HG02884 (cell line): ENCODE results near the gene MT1B.

Experiments
- ATAC-seq: cut with Tn5 transposase; IDR thresholded peaks from one replicate; pipeline ENCODE4 v1.9.1; 2021; ENCODE audit warnings: mild to moderate bottlenecking, moderate library complexity; ENCODE audit not compliant: unreplicated experiment

The MT1B gene

GRCh38 chr16:56636616-56637413, 14.9 kb upstream of the MT1B start:
- no peak for ATAC-seq

DNA sequence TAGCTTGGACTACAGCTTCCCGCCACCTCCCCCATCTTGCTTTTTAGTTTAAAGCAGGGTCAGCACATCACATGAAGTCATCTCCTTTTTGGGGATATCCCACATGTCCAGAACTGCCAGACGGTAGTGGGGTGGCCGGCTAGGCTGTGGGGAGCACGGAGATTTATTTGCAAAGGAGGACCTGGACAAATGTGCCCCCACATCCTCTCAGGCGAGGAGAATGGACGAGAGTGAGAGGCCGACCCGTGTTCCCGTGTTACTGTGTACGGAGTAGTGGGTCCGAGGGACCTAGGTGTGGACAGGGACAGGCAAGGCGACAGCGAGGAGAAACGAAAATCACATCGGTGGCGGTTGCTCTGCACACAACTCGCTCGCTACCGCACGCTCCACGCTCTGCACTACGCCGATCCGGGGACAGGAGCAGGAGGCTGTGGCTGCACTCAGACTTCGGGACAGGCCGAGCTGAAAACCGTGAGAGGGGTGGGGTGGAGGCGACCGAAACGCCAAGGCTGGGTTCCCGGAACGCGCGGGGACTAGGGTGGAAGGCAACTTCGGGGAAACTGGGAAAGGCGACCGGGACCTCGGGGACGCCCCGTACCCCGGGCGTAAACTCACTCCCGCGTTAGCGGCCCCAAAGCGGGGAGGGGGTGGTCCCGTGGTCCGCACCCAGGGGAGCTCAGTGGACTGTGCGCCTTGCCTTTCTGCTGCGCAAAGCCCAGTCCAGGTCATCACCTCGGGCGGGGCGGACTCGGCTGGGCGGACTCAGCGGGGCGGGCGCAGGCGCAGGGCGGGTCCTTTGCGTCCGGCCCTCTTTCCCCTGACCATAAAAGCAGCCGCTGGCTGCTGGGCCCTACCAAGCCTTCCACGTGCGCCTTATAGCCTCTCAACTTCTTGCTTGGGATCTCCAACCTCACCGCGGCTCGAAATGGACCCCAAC, 13.6 kb upstream of the MT1B start, which contains the start of gene MT1A:
TSS of gene MT1A (plus strand) at position 853 of the 937 bp plus-strand sequence. CDS start at position 926, 73 bp downstream.
- no peak for ATAC-seq

GRCh38 chr16:56639045-56639444, 12.6 kb upstream of the MT1B start:
- ATAC-seq = no peak

DNA sequence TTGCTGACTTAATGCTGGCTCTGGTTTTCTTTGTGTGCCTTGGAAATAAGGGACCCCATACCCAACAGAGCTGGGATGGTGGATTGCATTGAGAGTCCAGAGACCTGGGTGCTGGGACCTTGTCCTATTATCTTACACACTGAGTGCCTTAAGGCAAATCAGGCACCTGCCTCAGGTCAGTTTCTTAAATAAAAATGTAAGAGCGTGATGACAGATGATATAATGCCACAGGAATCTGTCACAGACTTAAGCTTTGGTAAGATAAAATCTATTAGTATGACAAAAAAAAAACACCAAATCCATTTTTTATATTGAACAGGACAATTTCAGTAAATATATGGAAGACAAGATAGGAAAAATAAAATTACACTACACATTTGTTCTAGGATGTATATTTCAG, 11.6 kb upstream of the MT1B start:
- no peak for ATAC-seq

DNA sequence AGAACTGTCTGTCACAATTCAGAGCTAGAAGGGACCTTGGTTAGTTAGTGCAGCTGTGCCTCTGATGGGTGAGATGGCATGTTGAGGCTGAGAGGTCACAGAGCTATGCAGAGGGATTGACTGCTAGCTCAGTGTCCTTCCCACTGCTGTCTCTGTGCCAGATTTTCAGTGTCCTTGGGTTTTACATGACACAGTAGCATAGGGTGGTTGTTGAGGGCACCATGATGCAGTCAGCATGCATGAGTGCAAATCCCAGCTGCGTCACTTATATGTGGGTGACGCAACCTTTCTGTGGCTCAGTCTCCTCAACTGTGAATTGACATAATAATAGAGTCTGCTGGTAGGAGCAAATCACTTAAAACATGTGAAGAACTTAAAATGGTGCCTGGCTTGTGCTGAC, 10.5 kb upstream of the MT1B start:
- no peak for ATAC-seq

GRCh38 chr16:56643080-56643778, 8.5 kb upstream of the MT1B start:
- ATAC-seq = no peak

- no peak for ATAC-seq
Observed at GRCh38 chr16:56643833-56644232, 7.9 kb upstream of the MT1B start.

DNA sequence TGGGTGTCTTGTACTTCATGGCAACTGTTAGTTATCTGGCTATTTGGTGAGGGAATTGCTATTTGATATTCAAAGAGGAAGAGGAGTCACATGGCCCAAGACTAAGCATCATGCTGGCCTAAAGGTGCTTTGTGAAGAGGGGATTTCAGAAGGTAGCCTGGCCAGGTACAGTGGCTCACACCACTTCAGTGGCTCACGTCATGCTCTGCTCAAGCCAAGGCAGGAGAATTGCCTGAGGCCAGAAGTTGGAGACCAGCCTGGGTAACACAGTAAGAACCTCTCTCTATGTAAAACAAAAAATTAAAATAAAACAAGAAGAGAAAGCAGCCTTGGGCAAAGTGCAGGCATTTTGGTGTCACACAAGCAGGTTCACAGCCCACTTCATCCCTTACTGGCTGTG, 6.4 kb upstream of the MT1B start:
- ATAC-seq = no peak

DNA sequence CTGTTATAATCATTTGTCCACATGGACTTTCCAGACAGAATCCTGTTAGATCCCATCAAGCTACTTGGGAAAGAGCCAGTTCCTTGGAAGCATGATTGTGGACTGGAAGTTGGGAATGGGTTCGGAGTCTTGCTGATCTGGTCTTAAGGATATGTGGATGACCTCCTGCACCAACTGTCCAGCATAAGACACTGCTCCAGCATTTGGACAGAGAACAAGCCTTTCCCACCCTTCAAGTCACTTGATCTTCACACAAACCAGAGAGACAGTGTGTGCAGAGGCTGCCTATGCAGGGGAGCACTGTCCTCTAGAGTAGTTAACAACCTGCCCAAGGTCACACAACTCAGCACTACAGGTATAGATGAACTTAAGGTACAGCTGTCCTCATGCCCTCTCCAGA, 5.8 kb upstream of the MT1B start:
- no peak for ATAC-seq

- ATAC-seq = no peak
Observed at GRCh38 chr16:56647641-56648431, 3.9 kb upstream of the MT1B start.

DNA sequence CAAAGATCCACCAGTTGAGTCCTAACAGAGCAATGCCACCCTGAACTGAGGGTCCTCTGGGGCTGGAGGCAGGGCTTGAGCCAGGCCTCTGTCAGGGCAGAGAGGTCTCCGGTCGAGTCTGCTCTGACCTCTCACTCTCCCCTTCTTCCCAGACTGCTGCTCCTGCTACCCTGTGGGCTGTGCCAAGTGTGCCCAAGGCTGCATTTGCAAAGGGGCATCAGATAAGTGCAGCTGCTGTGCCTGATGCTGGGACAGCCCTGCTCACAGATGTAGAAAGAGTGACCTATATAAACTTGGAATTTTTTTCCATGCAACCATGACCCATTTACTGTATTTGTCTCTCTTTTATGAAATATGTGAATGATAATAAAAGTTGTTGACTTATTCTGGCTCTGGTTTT, 2.4 kb upstream of the MT1B start:
- no peak for ATAC-seq

- ATAC-seq = no peak
Observed at GRCh38 chr16:56649820-56650219, 1.9 kb upstream of the MT1B start.

DNA sequence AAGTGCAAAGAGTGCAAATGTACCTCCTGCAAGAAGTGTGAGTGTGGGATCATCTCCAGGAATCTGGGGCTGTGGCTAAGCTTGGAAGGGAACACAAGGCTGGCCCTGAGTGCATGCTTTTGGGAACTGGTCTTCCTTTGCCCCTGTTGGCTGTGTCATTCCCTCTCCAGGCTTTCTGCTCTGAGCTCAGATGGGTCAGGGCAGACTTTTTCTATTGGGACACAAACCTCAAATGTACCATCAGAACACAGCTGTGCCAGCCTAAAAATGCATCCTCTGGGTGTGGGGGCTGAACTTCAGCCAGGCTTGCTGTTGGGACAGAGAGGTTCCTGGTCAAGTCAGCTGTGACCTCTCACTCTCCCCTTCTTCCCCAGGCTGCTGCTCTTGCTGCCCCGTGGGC, 914 bp downstream of the MT1B start:
- ATAC-seq = no peak

DNA sequence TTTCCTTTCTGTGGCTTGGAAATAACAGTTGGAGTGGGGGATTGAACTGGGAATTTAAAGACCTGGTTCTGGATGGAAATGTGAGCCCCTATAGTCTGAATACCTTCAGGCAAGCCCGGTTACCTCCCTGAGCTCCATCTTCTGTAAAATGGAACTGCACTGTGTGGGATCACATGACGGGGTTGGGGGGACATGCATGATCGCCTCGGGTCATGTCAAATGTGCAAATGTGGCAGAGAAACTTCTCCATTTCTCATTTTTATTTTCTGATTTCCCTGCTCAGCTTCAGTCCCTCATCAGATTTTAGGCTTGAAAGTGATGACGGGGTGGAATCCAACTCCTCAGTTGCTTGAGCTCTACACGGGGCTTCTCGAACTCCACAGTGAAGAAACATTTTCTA, 1.5 kb downstream of the MT1B start:
- no peak for ATAC-seq

- ATAC-seq = no peak
Observed at GRCh38 chr16:56657555-56658326, 6.1 kb downstream of the MT1B start, which contains the start of gene MT1F. MT1F (plus strand) TSS chr16:56657959; CDS start chr16:56658059, 100 bp downstream.

- ATAC-seq = no peak
Observed at GRCh38 chr16:56658327-56658875, 6.7 kb downstream of the MT1B start.

DNA sequence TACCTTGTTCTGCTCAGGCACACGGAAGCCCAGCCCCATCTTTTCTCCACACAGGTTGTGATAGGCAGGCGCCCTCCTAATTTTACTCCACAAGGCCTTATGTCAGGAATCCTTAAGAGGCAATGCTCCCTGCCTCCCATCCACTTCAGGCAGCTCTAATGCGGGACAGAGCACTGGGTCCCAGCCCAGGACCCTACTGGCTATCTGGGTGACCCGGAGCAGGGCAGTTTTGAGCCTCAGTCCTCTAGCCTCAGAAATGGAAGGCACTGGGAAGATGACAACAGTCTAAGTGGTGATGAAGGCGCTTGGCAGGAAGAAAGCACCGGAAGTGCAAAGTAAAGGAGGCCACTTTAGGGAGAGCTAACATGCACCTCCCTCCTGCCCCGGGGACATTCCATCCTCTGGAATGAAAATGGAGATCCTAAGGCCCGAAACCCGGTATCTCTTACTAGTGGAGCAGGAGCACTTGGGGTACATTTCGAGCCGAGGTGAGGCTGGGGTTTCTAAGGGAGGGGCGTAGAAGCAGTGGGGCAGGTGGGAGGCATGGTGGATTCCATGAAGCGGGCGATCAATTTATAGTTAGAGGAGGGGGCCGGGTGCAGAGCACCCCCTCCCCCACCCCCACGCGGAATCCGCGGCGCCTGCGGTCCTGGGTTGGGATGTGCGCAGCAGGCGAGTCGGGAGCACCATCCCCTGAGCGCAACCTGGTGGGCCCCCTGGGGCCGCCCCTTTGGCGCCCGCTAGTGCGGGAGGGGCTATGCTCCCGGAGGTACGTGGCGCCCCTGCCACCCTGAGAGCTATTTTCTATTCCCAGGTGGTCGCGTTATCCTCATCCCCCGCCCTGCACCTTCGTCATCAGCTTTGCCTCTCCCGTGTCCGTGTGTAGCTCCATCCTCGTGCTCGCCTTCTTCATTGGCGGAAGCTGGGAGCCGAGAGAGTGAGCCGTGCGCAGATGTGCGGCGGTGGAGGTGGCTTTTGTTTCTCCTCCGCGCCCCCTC, 11.0 kb downstream of the MT1B start:
- no peak for ATAC-seq

DNA sequence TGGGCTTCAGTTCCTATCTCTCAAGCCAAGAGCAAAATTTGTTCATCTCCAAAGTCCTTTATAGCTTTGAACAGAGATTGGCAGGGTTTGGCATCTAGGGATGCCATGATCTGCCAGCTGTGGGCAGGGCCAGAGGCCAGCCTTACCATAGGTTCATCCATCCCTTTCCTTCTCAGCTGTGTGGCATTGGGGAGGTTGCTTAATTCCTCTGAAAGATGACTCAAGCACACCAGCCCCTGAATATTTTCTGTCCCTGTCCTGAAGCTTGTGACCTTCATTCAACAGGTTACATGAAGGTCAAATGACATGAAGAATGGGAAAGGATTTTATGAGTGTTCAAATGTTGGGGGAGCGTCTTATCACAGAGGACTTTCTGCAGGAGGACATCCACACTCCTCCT, 12.8 kb downstream of the MT1B start:
- no peak for ATAC-seq
